Adrenal gland (tissue), 12 donors: ENCODE measurements around the gene CYP2S1. TPM values are rescaled to one million over a fixed set of nuclear protein-coding genes. Genes with fewer than 3 reads are reported as not detected.

Source experiments
- DNase-seq, 7 donors: peaks; one replicate each; pipeline ENCODE4 v3.0.0-alpha.2; 2019 to 2020
- H3K27ac ChIP-seq, 5 donors: fragments of 200-600 bp; sonication (generic) in 4 of 5; 1 replicate in 3 of 5; 2 replicates in 2 of 5; pipeline versions ENCODE4 v1.5.1 to v1.8.0; 2016 to 2020; ENCODE audit warnings: mild to moderate bottlenecking in 1 of 5
- H3K27me3 ChIP-seq: fragments of 200-600 bp; 2 replicates; pipeline ENCODE4 v1.8.0; 2021
- H3K36me3 ChIP-seq, 2 donors: fragments of 200-600 bp; replicated peaks in 1 of 2; 1 replicate in 1 of 2; 2 replicates in 1 of 2; pipeline versions ENCODE4 v1.5.1 to v1.8.0; 2018 to 2022
- H3K4me1 ChIP-seq, 2 donors: fragments of 200-600 bp; replicated peaks in 1 of 2; 1 replicate in 1 of 2; 2 replicates in 1 of 2; pipeline versions ENCODE4 v1.5.1 to v1.8.0; 2018 to 2021
- H3K4me3 ChIP-seq, 4 donors: fragments of 200-600 bp; sonication (generic) in 3 of 4; one replicate each; pipeline ENCODE4 v1.5.1; 2016 to 2018
- H3K9me3 ChIP-seq, 3 donors: fragments of 200-600 bp; sonication (generic) in 1 of 3; replicated peaks in 1 of 3; 1 replicate in 2 of 3; 2 replicates in 1 of 3; pipeline versions ENCODE4 v1.5.1 to v1.8.0; 2016 to 2021
- POLR2A ChIP-seq, 2 donors: fragments of 450-650 bp; IDR thresholded peaks; one replicate each; pipeline ENCODE4 v1.6.1; 2017; ENCODE audit warnings: antibody characterized with exemption in 2 of 2, mild to moderate bottlenecking in 2 of 2, moderate library complexity in 1 of 2
- WGBS, 4 donors: extraction: QIAGEN DNeasy Blood & Tissue Kit in 2 of 4; methylation state at CpG; one replicate each; pipeline versions ENCODE4 v1.1.5 to v1.1.7; 2013 to 2017; 5-methylcytosine and 5-hydroxymethylcytosine counted together
- intact Hi-C, 2 donors: fragments of 100-400 bp; cut with DNase I; formaldehyde crosslinking; loops; one replicate each; pipeline versions ENCODE4 v1.14.1 to v1.15.0; 2022 to 2023
- polyA plus RNA-seq, 3 donors: library from polyadenylated mRNA; stranded (reverse); fragments of 200-250 nt in 2 of 3; fragments of 350-450 nt in 1 of 3; fragmentation: Illumina TruSeq in 1 of 3; extraction: RNeasy Lipid Tissue Mini Kit (QIAGEN cat#74804) in 1 of 3; gene quantifications; one replicate each; pipeline ENCODE4 v1.2.3, GENCODE V29; 2013 to 2014
- total RNA-seq, 9 donors: library from RNA; depleted of rRNA in 4 of 9; stranded (reverse); fragments of >200 nt in 4 of 9; fragments of 120-200 nt in 1 of 9; fragmentation: NEBNext Ultra II Directional in 1 of 9; extraction: Animal tissue kit (Norgen Biotek cat#: 25700) in 1 of 9; gene quantifications; one replicate each; pipeline versions ENCODE4 v1.1.0 to v1.2.4, GENCODE V29; 2013 to 2023
- TF ChIP-seq, protein P1 (sequence below), 6 experiments: fragments of 450-650 bp in 4 of 6; fragments of 200-600 bp in 2 of 6; sonication (generic) in 1 of 6; IDR thresholded peaks; 1 replicate in 5 of 6; 2 replicates in 1 of 6; pipeline versions ENCODE4 v1.5.1 to v1.8.0; 2016 to 2021; ENCODE audit warnings: antibody characterized with exemption in 6 of 6, mild to moderate bottlenecking in 2 of 6, moderate library complexity in 1 of 6
- donor health status: healthy with polysubstance abuse.
- donor health status: Bipolar disorder and iron deficiency.
- donor health status: DM: yes; HTN: yes; CAD: no.
- donor health status: DM: no; HTN: no; CAD: no.
- donor health status: DM: no; HTN: no; CAD: no.
- donor health status: DM: yes; HTN: yes; CAD: no.

The CYP2S1 gene
- total and polyA plus RNA-seq, 12 donors, result 0.06 to 4.7 (median 1.7) TPM

DNA sequence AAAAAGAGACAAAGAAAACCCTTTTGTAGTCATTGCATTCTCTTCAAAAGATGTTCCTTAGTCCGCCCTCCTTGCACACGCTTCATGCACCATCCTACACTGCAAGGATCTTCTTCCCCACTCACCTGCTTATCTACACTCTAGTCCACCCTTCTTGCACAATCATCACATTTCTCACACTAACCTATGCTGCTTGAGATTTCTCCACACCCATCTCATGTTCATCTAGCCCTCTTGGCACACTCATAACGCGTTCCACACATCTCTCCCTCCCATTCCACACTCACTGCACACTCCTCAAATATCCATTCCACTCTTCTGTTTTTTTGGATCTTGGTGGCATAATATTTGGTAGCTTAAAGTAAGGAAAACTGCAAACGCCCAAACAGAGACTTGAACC is 48.8 kb downstream of the CYP2S1 start:
- no peaks in the 10 kb centered on the region for H3K27me3 ChIP-seq
- TF ChIP-seq POLR2A (IDR thresholded peaks at IDR 0.05), result no peak
- TF ChIP-seq, protein P1, sequence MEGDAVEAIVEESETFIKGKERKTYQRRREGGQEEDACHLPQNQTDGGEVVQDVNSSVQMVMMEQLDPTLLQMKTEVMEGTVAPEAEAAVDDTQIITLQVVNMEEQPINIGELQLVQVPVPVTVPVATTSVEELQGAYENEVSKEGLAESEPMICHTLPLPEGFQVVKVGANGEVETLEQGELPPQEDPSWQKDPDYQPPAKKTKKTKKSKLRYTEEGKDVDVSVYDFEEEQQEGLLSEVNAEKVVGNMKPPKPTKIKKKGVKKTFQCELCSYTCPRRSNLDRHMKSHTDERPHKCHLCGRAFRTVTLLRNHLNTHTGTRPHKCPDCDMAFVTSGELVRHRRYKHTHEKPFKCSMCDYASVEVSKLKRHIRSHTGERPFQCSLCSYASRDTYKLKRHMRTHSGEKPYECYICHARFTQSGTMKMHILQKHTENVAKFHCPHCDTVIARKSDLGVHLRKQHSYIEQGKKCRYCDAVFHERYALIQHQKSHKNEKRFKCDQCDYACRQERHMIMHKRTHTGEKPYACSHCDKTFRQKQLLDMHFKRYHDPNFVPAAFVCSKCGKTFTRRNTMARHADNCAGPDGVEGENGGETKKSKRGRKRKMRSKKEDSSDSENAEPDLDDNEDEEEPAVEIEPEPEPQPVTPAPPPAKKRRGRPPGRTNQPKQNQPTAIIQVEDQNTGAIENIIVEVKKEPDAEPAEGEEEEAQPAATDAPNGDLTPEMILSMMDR (IDR thresholded peaks at IDR 0.05), result no peak
- no peak overlapping the region for H3K4me3 ChIP-seq
- intact Hi-C loops, result no loop called here
- H3K4me1 ChIP-seq, result no peaks in the 10 kb centered on the region
- DNase-seq, result no peak
- H3K9me3 ChIP-seq, result no peaks in the 10 kb centered on the region
- peaks cover 0 to 75% of the 10 kb centered on the region in 2 donors for H3K36me3 ChIP-seq
- WGBS, 4 donors, result 86 to 91% (median 87%) methylated on average over 5 of the region's 5 CpGs
- H3K27ac ChIP-seq, result no peak overlapping the region

DNA sequence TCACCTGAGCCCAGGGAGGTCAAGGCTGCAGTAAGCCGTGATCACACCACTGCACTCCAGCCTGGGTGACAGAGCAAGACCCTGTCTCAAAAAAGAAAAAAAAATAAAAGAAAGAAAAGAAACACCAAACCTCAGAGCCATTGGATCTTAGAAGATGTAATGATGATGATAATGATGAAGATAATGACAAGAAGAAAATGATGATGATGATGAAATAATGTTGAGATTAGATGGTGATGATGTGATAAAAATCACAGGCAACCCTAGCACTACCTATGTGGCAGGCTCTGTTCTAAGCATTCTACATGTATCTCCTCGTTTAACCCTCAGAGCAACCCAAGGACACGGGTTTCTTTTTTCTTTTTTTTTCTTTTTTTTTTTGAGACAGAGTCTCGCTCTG is 51.1 kb downstream of the CYP2S1 start:
- WGBS, 4 donors, result 74 to 87% (median 77%) methylated on average over 4 of the region's 4 CpGs
- no peaks in the 10 kb centered on the region for H3K9me3 ChIP-seq
- DNase-seq, result no peak
- intact Hi-C loops, result no loop called here
- H3K4me3 ChIP-seq, result no peak overlapping the region
- H3K36me3 ChIP-seq, result peaks cover 0 to 77% of the 10 kb centered on the region in 2 donors
- no peak for TF ChIP-seq POLR2A (IDR thresholded peaks at IDR 0.05)
- H3K27ac ChIP-seq, result no peak overlapping the region
- H3K4me1 ChIP-seq, result no peaks in the 10 kb centered on the region
- H3K27me3 ChIP-seq, result no peaks in the 10 kb centered on the region

DNA sequence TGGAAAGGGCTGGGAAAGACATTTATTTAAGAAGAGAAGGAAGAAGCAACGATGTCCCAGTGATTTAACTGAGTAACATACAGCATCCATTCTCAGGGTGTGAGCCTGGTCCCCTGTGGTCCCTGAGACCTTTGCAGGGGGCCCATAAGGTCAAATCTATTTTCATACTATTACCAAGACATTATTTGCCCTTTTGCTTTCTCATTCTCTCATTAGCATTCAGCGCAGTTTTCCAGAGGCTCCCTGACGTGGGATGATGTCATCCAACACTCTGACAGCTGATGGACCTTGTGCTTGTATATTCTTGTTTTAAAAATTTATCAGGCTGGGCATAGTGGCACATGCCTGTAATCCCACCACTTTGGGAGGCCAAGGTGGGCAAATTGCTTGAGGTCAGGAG is 52.8 kb downstream of the CYP2S1 start:
- H3K4me3 ChIP-seq, result no peak overlapping the region
- DNase-seq, result no peak
- TF ChIP-seq POLR2A (IDR thresholded peaks at IDR 0.05), result no peak
- TF ChIP-seq, protein P1 (IDR thresholded peaks at IDR 0.05), result no peak
- intact Hi-C loops, result no loop called here
- H3K9me3 ChIP-seq, result no peaks in the 10 kb centered on the region
- no peaks in the 10 kb centered on the region for H3K27me3 ChIP-seq
- H3K4me1 ChIP-seq, result no peaks in the 10 kb centered on the region
- H3K27ac ChIP-seq, result no peak overlapping the region
- WGBS, 4 donors, result 85 to 93% (median 91%) methylated on average over 3 of the region's 3 CpGs
- H3K36me3 ChIP-seq, result peaks cover 0 to 84% of the 10 kb centered on the region in 2 donors

DNA sequence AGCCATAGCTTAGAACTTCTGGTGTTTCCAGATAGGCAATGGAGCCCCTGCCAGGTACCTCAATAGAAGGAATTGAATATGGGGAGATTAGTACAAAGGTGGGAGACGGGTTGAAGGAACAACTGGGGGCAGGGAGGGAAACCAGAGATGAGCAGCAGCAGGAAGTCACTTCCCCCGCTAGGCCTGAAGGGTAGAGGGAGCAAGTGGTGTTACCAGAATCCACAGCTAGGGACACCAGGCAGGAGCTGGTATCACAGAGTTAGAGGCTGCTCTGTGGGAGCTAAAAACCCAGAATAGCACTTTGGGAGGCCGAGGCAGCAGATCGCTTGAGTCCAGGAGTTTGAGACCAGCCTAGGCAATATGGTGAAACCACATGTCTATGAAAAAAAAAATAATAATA is 55.9 kb downstream of the CYP2S1 start:
- Histone ChIP-seq H3K36me3 (peaks cover 0 to 82% of the 10 kb centered on the region in 2 donors), H3K27me3 (no peaks in the 10 kb centered on the region), H3K4me3 (no peak overlapping the region), H3K4me1 (no peaks in the 10 kb centered on the region), H3K9me3 (no peaks in the 10 kb centered on the region), H3K27ac (no peak overlapping the region)
- WGBS, 4 donors, result 91 to 99% (median 95%) methylated on average over 4 of the region's 4 CpGs
- DNase-seq, result no peak
- intact Hi-C loops, result no loop called here
- TF ChIP-seq POLR2A (IDR thresholded peaks at IDR 0.05), result no peak
- TF ChIP-seq, protein P1 (IDR thresholded peaks at IDR 0.05), result no peak

DNA sequence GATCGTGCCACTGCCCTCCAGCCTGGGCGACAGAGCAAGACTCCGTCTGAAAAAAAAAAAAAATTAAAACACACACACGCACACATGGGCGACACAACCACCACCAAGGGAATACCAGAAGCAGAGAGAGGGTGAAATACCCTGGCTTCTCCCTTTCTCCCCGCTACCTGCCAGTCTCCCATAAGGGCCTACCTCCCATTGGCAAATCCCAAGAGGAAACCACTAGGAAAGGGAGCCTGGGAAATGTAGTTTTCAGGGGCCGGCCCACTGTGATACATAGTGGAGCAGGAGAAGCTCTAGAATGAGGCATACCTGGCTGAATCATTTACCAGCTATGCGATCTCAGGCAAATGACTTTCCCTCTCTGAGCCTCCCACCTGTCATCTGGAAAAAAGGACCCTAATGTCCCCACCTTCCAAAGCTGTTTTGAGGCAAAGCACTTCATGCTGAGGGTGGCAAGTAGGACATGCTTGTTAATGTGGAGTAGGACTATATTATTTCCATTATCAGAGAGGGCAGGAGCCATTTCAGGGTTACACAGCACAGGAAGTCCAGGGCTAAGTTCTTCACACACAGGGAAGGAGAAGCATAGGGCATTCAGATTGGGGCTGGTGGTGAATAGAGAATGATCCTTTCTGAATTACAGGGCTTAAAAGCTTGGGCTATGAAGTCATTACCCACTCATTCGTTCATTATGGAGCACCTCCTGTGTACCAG is 56.8 kb downstream of the CYP2S1 start:
- TF ChIP-seq, protein P1 (IDR thresholded peaks at IDR 0.05), result no peak
- TF ChIP-seq POLR2A (IDR thresholded peaks at IDR 0.05), result no peak
- WGBS, 4 donors, result 86 to 95% (median 91%) methylated on average over 9 of the region's 9 CpGs
- intact Hi-C loops, result loop anchor here in 1 of 2 donors (5.0 kb wide), 1 partner anchor 43 kb away; no protein-coding TSS in a partner anchor
- no peak overlapping the region for H3K27ac ChIP-seq
- H3K36me3 ChIP-seq, result peaks cover 0 to 85% of the 10 kb centered on the region in 2 donors
- H3K4me3 ChIP-seq, result no peak overlapping the region
- H3K27me3 ChIP-seq, result no peaks in the 10 kb centered on the region
- no peaks in the 10 kb centered on the region for H3K9me3 ChIP-seq
- DNase-seq, result no peak
- no peaks in the 10 kb centered on the region for H3K4me1 ChIP-seq
